H1 (cell line): ENCODE measurements around the gene DENND1A. TPM values are rescaled to one million over a fixed set of nuclear protein-coding genes. Genes with fewer than 3 reads are reported as not detected.

Experiments used
- CTCF ChIA-PET: fragments of 300-600 bp; sonication (Branson Sonifier 250); formaldehyde crosslinking; loops from one replicate; lab custom pipeline; 2021; ENCODE audit not compliant: partially characterized antibody; lab: Charles Lee
- POLR2A ChIA-PET: fragments of 300-600 bp; sonication (Branson Sonifier 250); formaldehyde crosslinking; loops from one replicate; lab custom pipeline; 2021; ENCODE audit warnings: inconsistent platforms; ENCODE audit not compliant: partially characterized antibody; lab: Charles Lee
- DNase-seq, 2 experiments: peaks; one replicate each; pipeline versions ENCODE4 v3.0.0 to v3.0.0-alpha.2; 2010 to 2022; ENCODE audit warnings: low spot score in 2 of 2, low read depth in 1 of 2, mixed read lengths in 1 of 2
- FAIRE-seq: peaks from 2 replicates; lab custom pipeline; 2011; peaks lifted over from hg19 to GRCh38; lab: Jason Lieb, UNC
- H2AFZ ChIP-seq: 2 replicates; pipeline ENCODE4 v1.8.1; 2012; ENCODE audit warnings: low read length, inconsistent platforms
- H2AK5ac ChIP-seq: 2 replicates; pipeline ENCODE4 v1.6.1; 2013; ENCODE audit warnings: low read depth, low read length
- H2BK120ac ChIP-seq: replicated peaks from 2 replicates; pipeline ENCODE3; 2013; ENCODE audit warnings: low read depth, low read length, inconsistent platforms
- H2BK12ac ChIP-seq: 2 replicates; pipeline ENCODE4 v1.6.1; 2013; ENCODE audit warnings: low read depth, low read length
- H2BK15ac ChIP-seq: 2 replicates; pipeline ENCODE4 v1.6.1; 2013; ENCODE audit warnings: low read length
- H2BK20ac ChIP-seq: 2 replicates; pipeline ENCODE4 v1.6.1; 2013; ENCODE audit warnings: low read length
- H2BK5ac ChIP-seq: 2 replicates; pipeline ENCODE4 v1.6.1; 2013; ENCODE audit warnings: low read depth, low read length
- H3K14ac ChIP-seq: 2 replicates; pipeline ENCODE4 v1.6.1; 2013; ENCODE audit warnings: inconsistent platforms; ENCODE audit not compliant: insufficient read length
- H3K18ac ChIP-seq: 2 replicates; pipeline ENCODE4 v1.6.1; 2013; ENCODE audit warnings: low read length; ENCODE audit errors: extremely low read depth
- H3K23ac ChIP-seq: 2 replicates; pipeline ENCODE4 v1.6.1; 2013; ENCODE audit warnings: inconsistent platforms; ENCODE audit not compliant: insufficient read length
- H3K23me2 ChIP-seq: 2 replicates; pipeline ENCODE4 v1.6.1; 2013; ENCODE audit warnings: low read depth, low read length
- H3K27ac ChIP-seq: 2 replicates; pipeline ENCODE4 v1.6.1; 2011; ENCODE audit warnings: low read depth, low read length, inconsistent platforms
- H3K27me3 ChIP-seq, 4 experiments: replicated peaks in 1 of 4; 1 replicate in 1 of 4; 2 replicates in 3 of 4; pipeline versions ENCODE4 v1.6.1 to v1.8.1; 2011 to 2013; ENCODE audit warnings: low read length in 3 of 4, mild to moderate bottlenecking in 3 of 4, inconsistent platforms in 2 of 4, mixed read lengths in 2 of 4, moderate library complexity in 1 of 4; ENCODE audit not compliant: control insufficient read depth in 3 of 4, insufficient read depth in 3 of 4; ENCODE audit errors: extremely low read depth in 1 of 4
- H3K36me3 ChIP-seq, 4 experiments: 2 replicates each; pipeline versions ENCODE4 v1.6.1 to v1.8.1; 2011 to 2013; ENCODE audit warnings: mild to moderate bottlenecking in 4 of 4, low read length in 3 of 4, moderate library complexity in 2 of 4, control low read depth in 1 of 4, inconsistent platforms in 1 of 4; ENCODE audit not compliant: insufficient read depth in 4 of 4, control insufficient read depth in 2 of 4
- H3K4ac ChIP-seq: replicated peaks from 2 replicates; pipeline ENCODE3; 2013; ENCODE audit warnings: low read length, low read depth, mixed read lengths, inconsistent platforms; ENCODE audit not compliant: insufficient read length
- H3K4me1 ChIP-seq, 4 experiments: replicated peaks in 1 of 4; 1 replicate in 1 of 4; 2 replicates in 3 of 4; pipeline versions ENCODE4 v1.6.1 to v1.8.1; 2011 to 2013; ENCODE audit warnings: low read length in 3 of 4, inconsistent platforms in 2 of 4, mixed read lengths in 1 of 4; ENCODE audit not compliant: insufficient read depth in 4 of 4, control insufficient read depth in 3 of 4
- H3K4me2 ChIP-seq, 2 experiments: 2 replicates each; pipeline versions ENCODE4 v1.6.1 to v1.8.1; 2011 to 2013; ENCODE audit warnings: low read depth in 2 of 2, low read length in 2 of 2, control low read depth in 1 of 2, inconsistent platforms in 1 of 2, mild to moderate bottlenecking in 1 of 2; ENCODE audit not compliant: insufficient read depth in 1 of 2
- H3K4me3 ChIP-seq, 4 experiments: fragments of 200-600, 300-600 bp in 1 of 4; sonication (generic), shearing (Covaris generic), sonication (Bioruptor Twin) in 1 of 4; 2 replicates each; pipeline versions ENCODE4 v1.5.1 to v1.8.1; 2011 to 2016; ENCODE audit warnings: low read length in 4 of 4, low read depth in 3 of 4, control low read depth in 2 of 4, inconsistent platforms in 2 of 4, mild to moderate bottlenecking in 2 of 4, mixed read lengths in 1 of 4, moderate library complexity in 1 of 4; ENCODE audit not compliant: insufficient read depth in 2 of 4; ENCODE audit errors: extremely low read depth in 1 of 4
- H3K56ac ChIP-seq: replicated peaks from 2 replicates; pipeline ENCODE3; 2013; ENCODE audit warnings: low read depth, mild to moderate bottlenecking, mixed read lengths, low read length, inconsistent platforms; ENCODE audit not compliant: insufficient read length
- H3K79me1 ChIP-seq: 2 replicates; pipeline ENCODE4 v1.6.1; 2013; ENCODE audit warnings: low read depth, low read length, control low read depth
- H3K79me2 ChIP-seq, 2 experiments: 2 replicates each; pipeline versions ENCODE4 v1.6.1 to v1.8.1; 2012 to 2013; ENCODE audit warnings: low read length in 2 of 2, mild to moderate bottlenecking in 2 of 2, inconsistent platforms in 1 of 2; ENCODE audit not compliant: insufficient read depth in 2 of 2, control insufficient read depth in 1 of 2
- H3K9ac ChIP-seq, 4 experiments: replicated peaks in 1 of 4; 1 replicate in 1 of 4; 2 replicates in 3 of 4; pipeline versions ENCODE4 v1.6.1 to v1.8.1; 2011 to 2013; ENCODE audit warnings: low read depth in 3 of 4, low read length in 3 of 4, control low read depth in 2 of 4, mild to moderate bottlenecking in 2 of 4, moderate library complexity in 2 of 4, inconsistent platforms in 1 of 4; ENCODE audit errors: extremely low read depth in 1 of 4
- H3K9me3 ChIP-seq, 2 experiments: 2 replicates each; pipeline versions ENCODE4 v1.6.1 to v1.8.1; 2012 to 2013; ENCODE audit warnings: mild to moderate bottlenecking in 2 of 2, moderate library complexity in 2 of 2, control low read depth in 1 of 2, inconsistent platforms in 1 of 2, low read depth in 1 of 2, low read length in 1 of 2, mixed read lengths in 1 of 2; ENCODE audit not compliant: insufficient read depth in 2 of 2
- H4K20me1 ChIP-seq, 2 experiments: replicated peaks in 1 of 2; 2 replicates each; pipeline versions ENCODE3 to v1.8.1; 2011 to 2013; ENCODE audit warnings: inconsistent platforms in 2 of 2, low read length in 2 of 2, mild to moderate bottlenecking in 1 of 2; ENCODE audit not compliant: insufficient read depth in 2 of 2, control insufficient read depth in 1 of 2
- H4K5ac ChIP-seq: 2 replicates; pipeline ENCODE4 v1.6.1; 2013; ENCODE audit warnings: low read length, low read depth, mixed read lengths, inconsistent platforms; ENCODE audit not compliant: insufficient read length
- H4K8ac ChIP-seq: 2 replicates; pipeline ENCODE4 v1.8.0; 2013; ENCODE audit warnings: mild to moderate bottlenecking, moderate library complexity, low read length, inconsistent platforms; ENCODE audit not compliant: insufficient read depth; ENCODE audit errors: extremely low read depth
- H4K91ac ChIP-seq: replicated peaks from 2 replicates; pipeline ENCODE3; 2013; ENCODE audit warnings: low read length, mixed read lengths, inconsistent platforms; ENCODE audit not compliant: insufficient read length
- RFX5 ChIP-seq: IDR thresholded peaks from 2 replicates; pipeline ENCODE4 v1.6.1; 2011; ENCODE audit warnings: low read depth, low read length, improper control_type of control experiment, borderline replicate concordance
- TAF7 ChIP-seq: optimal IDR thresholded peaks from 2 replicates; pipeline ENCODE3; 2011; ENCODE audit warnings: low read depth, mild to moderate bottlenecking, inconsistent platforms, low read length, moderate library complexity, borderline replicate concordance
- WGBS, 2 experiments: shearing (Covaris generic) in 1 of 2; methylation state at CpG; one replicate each; pipeline versions ENCODE4 v1.1.6 to v1.1.7; 2013 to 2015; ENCODE audit warnings: low lambda C conversion rate in 2 of 2, mixed read lengths in 2 of 2, inconsistent platforms in 1 of 2, low coverage in 1 of 2, missing lambda C conversion rate in 1 of 2; ENCODE audit not compliant: insufficient replicate concordance in 2 of 2, insufficient coverage in 1 of 2, insufficient read length in 1 of 2; ENCODE audit errors: extremely low coverage in 1 of 2, missing lambda C conversion rate in 1 of 2; 5-methylcytosine and 5-hydroxymethylcytosine counted together
- polyA plus RNA-seq, 7 experiments: library from polyadenylated mRNA; depleted of rRNA in 3 of 7; stranded (reverse) in 5 of 7; unstranded in 2 of 7; fragments of >200 nt in 5 of 7; fragments of 200-250 nt in 2 of 7; gene quantifications; 1 replicate in 5 of 7; 2 replicates in 1 of 7; 4 replicates in 1 of 7; pipeline versions ENCODE4 v1.2.1 to v1.2.3, GENCODE V29; 2011 to 2013; ENCODE audit warnings: missing spikeins in 2 of 7, mixed read lengths in 2 of 7
- total RNA-seq: library from RNA; stranded (reverse); fragmentation: NEBNext Ultra II Directional; extraction: Animal tissue kit (Norgen Biotek cat#: 25700); gene quantifications from 2 replicates; pipeline ENCODE4 v1.2.1, GENCODE V29; 2021

DENND1A gene
- total and polyA plus RNA-seq, 2 of the 8 experiments (the other 6 are each of a cell fraction or from before 2014, with no cell fraction given) = 24.1 to 26.4 TPM

DNA sequence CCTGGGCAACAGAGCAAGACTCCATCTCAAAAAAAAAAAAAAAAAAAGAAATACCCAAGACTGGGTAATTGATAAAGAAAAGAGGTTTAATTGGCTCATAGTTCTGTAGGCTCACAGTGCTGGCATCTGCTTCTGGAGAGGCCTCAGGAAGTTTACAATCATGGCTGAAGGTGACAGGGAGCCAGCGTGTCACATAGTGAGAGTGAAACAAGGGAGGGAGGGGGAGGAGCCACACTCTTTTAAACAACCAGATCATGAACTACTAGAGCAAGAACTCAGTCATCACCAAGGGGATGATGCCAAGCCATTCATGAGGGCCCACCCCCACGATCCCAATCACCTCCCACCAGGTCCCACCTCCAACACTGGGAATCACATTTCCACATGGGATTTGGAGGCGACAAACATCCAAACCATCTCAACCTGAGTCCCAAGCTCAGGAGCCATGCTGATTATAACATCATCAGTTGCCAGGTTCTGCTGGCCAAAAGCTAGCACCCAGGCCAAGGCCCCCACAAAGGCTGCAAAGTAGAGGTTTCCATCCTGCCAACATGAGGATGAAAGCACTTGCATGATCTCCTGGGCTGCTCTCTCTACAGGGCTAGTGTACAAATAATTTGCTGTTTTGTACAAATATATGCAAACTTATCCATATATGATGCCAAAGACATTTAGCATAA lies 15.3 kb downstream of the DENND1A start:
- H2AK5ac ChIP-seq = no peak overlapping the region
- H2BK120ac ChIP-seq = no peak overlapping the region
- no peak overlapping the region for H3K18ac ChIP-seq
- peaks cover 4% of the 10 kb centered on the region; the same call in 1 of the 2 replicates for H3K79me1 ChIP-seq
- DNase-seq (no peak), FAIRE-seq (no peak)
- H3K4me2 ChIP-seq = no peak overlapping the region
- no peaks in the 10 kb centered on the region; a peak in 1 of 8 replicates for H3K36me3 ChIP-seq
- no peak overlapping the region for H3K14ac ChIP-seq
- peaks cover 0 to 4% (median 2%) of the 10 kb centered on the region in 4 experiments; a peak in 4 of 7 replicates for H3K4me1 ChIP-seq
- WGBS, 2 experiments = 89% methylated on average over 3 of the region's 3 CpGs; no CpG with 5 or more reads in 1 of the 2 experiments
- ChIA-PET CTCF (interaction anchor here (1.0 kb wide), 1 partner anchor 18 kb away, joined by 3 read pairs; no protein-coding TSS in a partner anchor), POLR2A (interaction anchor here (0.6 kb wide), 1 partner anchor 279 kb away, joined by 3 read pairs; no protein-coding TSS in a partner anchor)
- no peak overlapping the region for H4K91ac ChIP-seq
- peak; percentile 56 for TF ChIP-seq RFX5
- no peak for TF ChIP-seq TAF7
- no peak overlapping the region for H2BK12ac ChIP-seq
- H4K5ac ChIP-seq = no peak overlapping the region
- H2BK5ac ChIP-seq = no peak overlapping the region
- no peak overlapping the region for H4K8ac ChIP-seq
- no peak overlapping the region for H3K27ac ChIP-seq
- H3K56ac ChIP-seq = no peak overlapping the region
- no peak overlapping the region for H3K4ac ChIP-seq
- no peak overlapping the region for H2BK15ac ChIP-seq
- no peak overlapping the region for H2AFZ ChIP-seq
- H3K4me3 ChIP-seq = no peak overlapping the region
- no peaks in the 10 kb centered on the region for H3K27me3 ChIP-seq
- no peak overlapping the region for H3K23ac ChIP-seq
- no peaks in the 10 kb centered on the region for H3K9me3 ChIP-seq
- no peak overlapping the region for H2BK20ac ChIP-seq
- no peak overlapping the region for H3K9ac ChIP-seq
- no peaks in the 10 kb centered on the region for H3K23me2 ChIP-seq
- peaks cover 0 to 2% of the 10 kb centered on the region in 2 experiments for H4K20me1 ChIP-seq
- peaks cover 0 to 58% of the 10 kb centered on the region in 2 experiments; a peak in 2 of 4 replicates for H3K79me2 ChIP-seq
